DOHH2 (cell line): ENCODE data around the gene B4GALT5.

Experiments used
- CTCF ChIP-seq: fragments of 200-600 bp; sonication (generic); IDR thresholded peaks from one replicate; pipeline ENCODE4 v1.5.1; 2014; ENCODE audit warnings: antibody characterized with exemption, mild to moderate bottlenecking, low read depth, low read length; ENCODE audit not compliant: poor library complexity, severe bottlenecking
- EZH2phosphoT487 ChIP-seq: fragments of 200-600 bp; sonication (generic); IDR thresholded peaks from 2 replicates; pipeline ENCODE4 v1.6.1; 2017; ENCODE audit warnings: borderline replicate concordance, mild to moderate bottlenecking, antibody characterized with exemption, low read length, moderate library complexity, mixed read lengths

GRCh38 chr20:49669601-49670189, 44.0 kb downstream of the B4GALT5 start:
- no peak for TF ChIP-seq CTCF
- TF ChIP-seq EZH2phosphoT487, result no peak
